T-cell (primary cell): Measurements from ENCODE around the gene MCF2L. TPM values are rescaled to one million over a fixed set of nuclear protein-coding genes. Genes with fewer than 3 reads are reported as not detected.
"Not testable (repeated sequence)": the region's sequence is repeated elsewhere in the genome, so short reads cannot be mapped to it uniquely, and the experiment has no call there.

ENCODE experiments used
- ATAC-seq, 4 experiments: fragments of 200-7000 bp in 3 of 4; fragments of 150-1000 bp in 1 of 4; cut with Tn5 transposase; replicated peaks in 1 of 4; 1 replicate in 3 of 4; 2 replicates in 1 of 4; pipeline ENCODE4 v1.10.0; 2021; ENCODE audit warnings: moderate library complexity in 3 of 4, mild to moderate bottlenecking in 2 of 4, moderate number of reproducible peaks in 1 of 4
- CTCF ChIA-PET, 2 donors: fragments of 300-600 bp; sonication (Branson Sonifier 250); formaldehyde crosslinking; loops; one replicate each; lab custom pipeline; 2022; ENCODE audit warnings: antibody characterized with exemption in 2 of 2; lab: Charles Lee
- POLR2A ChIA-PET, 2 donors: fragments of 300-600 bp; sonication (Branson Sonifier 250); formaldehyde crosslinking; loops; one replicate each; lab custom pipeline; 2022; ENCODE audit warnings: antibody characterized with exemption in 2 of 2; lab: Charles Lee
- DNase-seq, 35 experiments: peaks; one replicate each; pipeline versions ENCODE4 v3.0.0 to v3.0.0-alpha.2; 2013 to 2023
- H3K27ac ChIP-seq: one replicate; pipeline ENCODE4 v1.5.1; 2013; ENCODE audit warnings: low read length
- H3K27me3 ChIP-seq, 2 experiments: replicated peaks in 1 of 2; 1 replicate in 1 of 2; 2 replicates in 1 of 2; pipeline versions ENCODE4 v1.6.1 to v1.7.0; 2013; ENCODE audit warnings: low read length in 1 of 2, mixed read lengths in 1 of 2; ENCODE audit not compliant: control insufficient read depth in 2 of 2, insufficient read depth in 2 of 2; ENCODE audit errors: extremely low read depth in 1 of 2
- H3K36me3 ChIP-seq, 2 donors: 1 replicate in 1 of 2; 2 replicates in 1 of 2; pipeline versions ENCODE4 v1.6.1 to v1.7.0; 2013; ENCODE audit warnings: low read length in 1 of 2; ENCODE audit not compliant: control insufficient read depth in 2 of 2, insufficient read depth in 1 of 2; ENCODE audit errors: extremely low read depth in 1 of 2
- H3K4me1 ChIP-seq, 2 experiments: 1 replicate in 1 of 2; 2 replicates in 1 of 2; pipeline versions ENCODE4 v1.6.1 to v1.7.0; 2013; ENCODE audit warnings: low read length in 2 of 2, mixed read lengths in 1 of 2; ENCODE audit not compliant: insufficient read depth in 2 of 2, control insufficient read depth in 1 of 2; ENCODE audit errors: extremely low read depth in 1 of 2
- H3K4me3 ChIP-seq, 2 donors: 1 replicate in 1 of 2; 2 replicates in 1 of 2; pipeline versions ENCODE4 v1.5.1 to v1.7.0; 2013; ENCODE audit warnings: mild to moderate bottlenecking in 2 of 2, low read length in 1 of 2, moderate library complexity in 1 of 2; ENCODE audit not compliant: control insufficient read depth in 1 of 2; ENCODE audit errors: extremely low read depth in 1 of 2
- H3K9me3 ChIP-seq: 2 replicates; pipeline ENCODE4 v1.7.0; 2013
- H3K27ac Mint-ChIP-seq, 2 donors: one replicate each; pipeline ENCODE4 v1.8.0; 2020 to 2021; ENCODE audit warnings: mild to moderate bottlenecking in 2 of 2, mixed read lengths in 2 of 2
- H3K27me3 Mint-ChIP-seq, 2 donors: one replicate each; pipeline ENCODE4 v1.8.0; 2021 to 2022; ENCODE audit warnings: mixed read lengths in 2 of 2
- H3K36me3 Mint-ChIP-seq: one replicate; pipeline ENCODE4 v1.8.0; 2021; ENCODE audit warnings: mixed read lengths
- H3K4me1 Mint-ChIP-seq, 3 donors: one replicate each; pipeline ENCODE4 v1.8.0; 2020 to 2022; ENCODE audit warnings: mixed read lengths in 3 of 3, mild to moderate bottlenecking in 1 of 3
- H3K4me3 Mint-ChIP-seq, 3 donors: one replicate each; pipeline ENCODE4 v1.8.0; 2020 to 2022; ENCODE audit warnings: mild to moderate bottlenecking in 3 of 3, mixed read lengths in 3 of 3, moderate library complexity in 3 of 3
- H3K9me3 Mint-ChIP-seq, 3 donors: one replicate each; pipeline ENCODE4 v1.8.0; 2020 to 2022; ENCODE audit warnings: mixed read lengths in 3 of 3
- WGBS: methylation state at CpG from one replicate; pipeline ENCODE4 v1.1.5; 2013; ENCODE audit warnings: missing lambda C conversion rate; ENCODE audit not compliant: insufficient coverage; 5-methylcytosine and 5-hydroxymethylcytosine counted together
- total RNA-seq, 35 experiments: library from RNA in 6 of 35; stranded (reverse) in 6 of 35; fragments of 120-200 nt in 1 of 35; gene quantifications; one replicate each; pipeline versions ENCODE4 v1.2.1 to v1.2.4 and lab custom pipeline; 2013 to 2026

MCF2L gene
- total RNA-seq, 5 donors from 2014 or later (not counting 1 experiment from before 2014, with no cell fraction given): 18.2 to 30.0 (median 24.7) TPM

GRCh38 chr13:113110852-113111315 is 141.9 kb downstream of the MCF2L start:
- H3K4me3 ChIP-seq: peak overlapping the region; percentile 50 to 71
- H3K27me3 ChIP-seq: peaks cover 3 to 45% of the 10 kb centered on the region in 2 experiments
- H3K9me3 ChIP-seq: no peaks in the 10 kb centered on the region
- H3K4me1 ChIP-seq: peaks cover 0 to 21% of the 10 kb centered on the region in 2 experiments
- peaks cover 0 to 5% (median 3%) of the 10 kb centered on the region in 3 donors for H3K4me1 Mint-ChIP-seq
- CTCF ChIA-PET: no interaction called here
- ATAC-seq (peak; percentile 46 to 59 (median 47)), DNase-seq (no peak)
- no peaks in the 10 kb centered on the region for H3K36me3 ChIP-seq
- no peak overlapping the region for H3K27ac ChIP-seq
- no peaks in the 10 kb centered on the region for H3K36me3 Mint-ChIP-seq
- H3K4me3 Mint-ChIP-seq: peak overlapping the region; percentile 51 to 65 (median 60)
- H3K9me3 Mint-ChIP-seq: no peaks in the 10 kb centered on the region
- peaks cover 0 to 5% of the 10 kb centered on the region in 2 donors for H3K27me3 Mint-ChIP-seq
- POLR2A ChIA-PET: no interaction called here
- 19% methylated on average over 46 of the region's 49 CpGs for WGBS
- H3K27ac Mint-ChIP-seq: no peak overlapping the region

GRCh38 chr13:113111821-113112220 is 142.8 kb downstream of the MCF2L start:
- H3K4me1 Mint-ChIP-seq, POLR2A ChIA-PET, H3K9me3 Mint-ChIP-seq, H3K36me3 Mint-ChIP-seq, H3K27ac Mint-ChIP-seq, H3K9me3 ChIP-seq, H3K27me3 Mint-ChIP-seq, H3K27ac ChIP-seq, ATAC-seq, DNase-seq, H3K4me3 ChIP-seq, H3K36me3 ChIP-seq, CTCF ChIA-PET, H3K4me3 Mint-ChIP-seq: not testable (repeated sequence)
- H3K4me1 ChIP-seq: peaks cover 0 to 21% of the 10 kb centered on the region in 2 experiments
- 75% methylated on average over 5 of the region's 5 CpGs for WGBS
- H3K27me3 ChIP-seq: peaks cover 3 to 45% of the 10 kb centered on the region in 2 experiments

GRCh38 chr13:113112475-113112874 is 143.5 kb downstream of the MCF2L start:
- CTCF ChIA-PET: not testable (repeated sequence)

GRCh38 chr13:113112893-113113845 is 144.2 kb downstream of the MCF2L start:
- CTCF ChIA-PET: no interaction called here
- peak in 2 of 35 experiments; percentile 7 to 12 for DNase-seq

More at GRCh38 chr13:113112475-113112874, 143.5 kb downstream of the MCF2L start:
- 33% methylated on average over 1 of the region's 1 CpG for WGBS
- H3K4me1 Mint-ChIP-seq, H3K27me3 Mint-ChIP-seq, H3K36me3 ChIP-seq, H3K9me3 ChIP-seq, H3K9me3 Mint-ChIP-seq, ATAC-seq, H3K36me3 Mint-ChIP-seq, H3K4me3 ChIP-seq, POLR2A ChIA-PET, DNase-seq, H3K4me3 Mint-ChIP-seq, H3K27ac ChIP-seq, H3K27ac Mint-ChIP-seq: not testable (repeated sequence)
- H3K4me1 ChIP-seq: peaks cover 0 to 21% of the 10 kb centered on the region in 2 experiments
- peaks cover 3 to 45% of the 10 kb centered on the region in 2 experiments for H3K27me3 ChIP-seq

GRCh38 chr13:113113846-113114271 is 144.8 kb downstream of the MCF2L start:
- Mint-ChIP-seq H3K9me3 (no peaks in the 10 kb centered on the region), H3K27ac (no peak overlapping the region), H3K36me3 (no peaks in the 10 kb centered on the region), H3K4me1 (peaks cover 0 to 5% (median 3%) of the 10 kb centered on the region in 3 donors), H3K4me3 (no peak overlapping the region), H3K27me3 (peaks cover 0 to 5% of the 10 kb centered on the region in 2 donors)
- ChIA-PET CTCF (no interaction called here), POLR2A (no interaction called here)
- Histone ChIP-seq H3K27ac (no peak overlapping the region), H3K4me1 (peaks cover 0 to 21% of the 10 kb centered on the region in 2 experiments), H3K4me3 (no peak overlapping the region), H3K36me3 (no peaks in the 10 kb centered on the region), H3K9me3 (no peaks in the 10 kb centered on the region), H3K27me3 (peaks cover 3 to 49% of the 10 kb centered on the region in 2 experiments)
- 94% methylated on average over 5 of the region's 8 CpGs for WGBS
- peak in 1 of 35 experiments; percentile 3 for DNase-seq
- ATAC-seq: no peak

More at GRCh38 chr13:113112893-113113845, 144.2 kb downstream of the MCF2L start:
- H3K9me3 Mint-ChIP-seq: no peaks in the 10 kb centered on the region
- Histone ChIP-seq H3K4me3 (no peak overlapping the region), H3K27ac (no peak overlapping the region), H3K9me3 (no peaks in the 10 kb centered on the region), H3K27me3 (peaks cover 3 to 45% of the 10 kb centered on the region in 2 experiments), H3K36me3 (no peaks in the 10 kb centered on the region), H3K4me1 (peaks cover 0 to 21% of the 10 kb centered on the region in 2 experiments)
- no peak overlapping the region for H3K27ac Mint-ChIP-seq
- H3K27me3 Mint-ChIP-seq: peaks cover 0 to 5% of the 10 kb centered on the region in 2 donors
- no peaks in the 10 kb centered on the region for H3K36me3 Mint-ChIP-seq
- peaks cover 0 to 5% (median 3%) of the 10 kb centered on the region in 3 donors for H3K4me1 Mint-ChIP-seq
- ATAC-seq: no peak
- POLR2A ChIA-PET: no interaction called here
- no peak overlapping the region for H3K4me3 Mint-ChIP-seq
- 16% methylated on average over 5 of the region's 9 CpGs for WGBS

- ChIA-PET CTCF (no interaction called here), POLR2A (no interaction called here)
- no peak for DNase-seq
Measured at GRCh38 chr13:113114511-113115362, 145.7 kb downstream of the MCF2L start.

More at GRCh38 chr13:113114511-113115362, 145.7 kb downstream of the MCF2L start:
- Histone ChIP-seq H3K4me3 (no peak overlapping the region), H3K9me3 (no peaks in the 10 kb centered on the region), H3K36me3 (no peaks in the 10 kb centered on the region), H3K27me3 (peaks cover 3 to 41% of the 10 kb centered on the region in 2 experiments), H3K27ac (no peak overlapping the region), H3K4me1 (peaks cover 0 to 16% of the 10 kb centered on the region in 2 experiments)
- H3K27ac Mint-ChIP-seq: no peak overlapping the region
- no peaks in the 10 kb centered on the region for H3K9me3 Mint-ChIP-seq
- WGBS: 91% methylated on average over 17 of the region's 17 CpGs
- ATAC-seq: no peak
- peaks cover 0 to 5% of the 10 kb centered on the region in 2 donors for H3K27me3 Mint-ChIP-seq
- H3K4me3 Mint-ChIP-seq: no peak overlapping the region
- H3K36me3 Mint-ChIP-seq: no peaks in the 10 kb centered on the region
- H3K4me1 Mint-ChIP-seq: peaks cover 0 to 2% (median 0%) of the 10 kb centered on the region in 3 donors
